Measurements from ENCODE around the gene LYG2.
"Not testable (repeated sequence)": the region's sequence is repeated elsewhere in the genome, so short reads cannot be mapped to it uniquely, and the experiment has no call there.

GRCh38 chr2:99278195-99278765, 22.8 kb upstream of the LYG2 start:
- TF ChIP-seq PKNOX1 (IDR thresholded peaks at IDR 0.05); ELF4 (IDR thresholded peaks at IDR 0.05); SUZ12 (IDR thresholded peaks at IDR 0.05); LEF1 (IDR thresholded peaks at IDR 0.05; ENCODE audit: borderline replicate concordance): not testable (repeated sequence)

All from HEK293T (cell line).